SJCRH30 (cell line): ENCODE data around the gene BMP7. TPM values are rescaled to one million over a fixed set of nuclear protein-coding genes. Genes with fewer than 3 reads are reported as not detected.
"Not testable (repeated sequence)": the region's sequence is repeated elsewhere in the genome, so short reads cannot be mapped to it uniquely, and the experiment has no call there.

ENCODE experiments used
- DNase-seq, 2 experiments: peaks; one replicate each; pipeline ENCODE4 v3.0.0-alpha.2; 2015 to 2020
- H3K27ac ChIP-seq: fragments of 250-450 bp; sonication (Bioruptor Pico); 2 replicates; pipeline ENCODE4 v1.5.1; 2020; ENCODE audit warnings: mild to moderate bottlenecking, moderate library complexity
- H3K27me3 ChIP-seq: fragments of 250-450 bp; sonication (Bioruptor Pico); 2 replicates; pipeline ENCODE4 v1.5.1; 2020; ENCODE audit warnings: mild to moderate bottlenecking, moderate library complexity
- H3K36me3 ChIP-seq: fragments of 250-450 bp; sonication (Bioruptor Pico); 2 replicates; pipeline ENCODE4 v1.5.1; 2020; ENCODE audit warnings: mild to moderate bottlenecking, moderate library complexity
- H3K4me1 ChIP-seq: fragments of 250-450 bp; sonication (Bioruptor Pico); 2 replicates; pipeline ENCODE4 v1.5.1; 2020; ENCODE audit warnings: mild to moderate bottlenecking, moderate library complexity
- H3K4me3 ChIP-seq: fragments of 250-450 bp; sonication (Bioruptor Pico); 2 replicates; pipeline ENCODE4 v1.5.1; 2020; ENCODE audit warnings: mild to moderate bottlenecking, moderate library complexity
- H3K9me3 ChIP-seq: fragments of 250-450 bp; sonication (Bioruptor Pico); replicated peaks from 2 replicates; pipeline ENCODE4 v1.5.1; 2020; ENCODE audit warnings: mild to moderate bottlenecking, moderate library complexity
- total RNA-seq: library from RNA; depleted of rRNA; stranded (reverse); fragments of >200 nt; shearing (Covaris generic); gene quantifications from 2 replicates; pipeline ENCODE4 v1.2.3, GENCODE V29; 2014

BMP7 gene
- total RNA-seq, 1 experiment from 2014 or later, result 15.6 TPM

GRCh38 chr20:57293995-57294394 is 27.6 kb upstream of the BMP7 start:
- Histone ChIP-seq H3K4me1 (no peaks in the 10 kb centered on the region), H3K27ac (no peak overlapping the region), H3K36me3 (no peaks in the 10 kb centered on the region), H3K27me3 (peaks cover 44% of the 10 kb centered on the region), H3K9me3 (no peaks in the 10 kb centered on the region), H3K4me3 (no peak overlapping the region)
- DNase-seq, result no peak

GRCh38 chr20:57292611-57293010 is 26.2 kb upstream of the BMP7 start:
- no peak for DNase-seq
- Histone ChIP-seq H3K27me3 (peaks cover 58% of the 10 kb centered on the region), H3K27ac (no peak overlapping the region), H3K4me3 (no peak overlapping the region), H3K9me3 (no peaks in the 10 kb centered on the region), H3K36me3 (no peaks in the 10 kb centered on the region), H3K4me1 (no peaks in the 10 kb centered on the region)

- Histone ChIP-seq H3K4me3 (no peak overlapping the region), H3K9me3 (no peaks in the 10 kb centered on the region), H3K27me3 (peaks cover 67% of the 10 kb centered on the region), H3K36me3 (no peaks in the 10 kb centered on the region), H3K27ac (no peak overlapping the region), H3K4me1 (peaks cover 5% of the 10 kb centered on the region; the same call in 1 of the 2 replicates)
- DNase-seq, result no peak
Observed at GRCh38 chr20:57291694-57292093, 25.3 kb upstream of the BMP7 start.

GRCh38 chr20:57291003-57291402 is 24.6 kb upstream of the BMP7 start:
- peaks cover 72% of the 10 kb centered on the region for H3K27me3 ChIP-seq
- H3K36me3 ChIP-seq, result no peaks in the 10 kb centered on the region
- H3K4me3 ChIP-seq, result no peak overlapping the region
- no peak for DNase-seq
- H3K9me3 ChIP-seq, result no peaks in the 10 kb centered on the region
- peaks cover 5% of the 10 kb centered on the region; the same call in 1 of the 2 replicates for H3K4me1 ChIP-seq
- no peak overlapping the region for H3K27ac ChIP-seq

- Histone ChIP-seq H3K9me3 (no peaks in the 10 kb centered on the region), H3K4me1 (peaks cover 5% of the 10 kb centered on the region; the same call in 1 of the 2 replicates), H3K36me3 (no peaks in the 10 kb centered on the region), H3K27ac (no peak overlapping the region), H3K4me3 (no peak overlapping the region), H3K27me3 (peaks cover 68% of the 10 kb centered on the region)
- DNase-seq, result no peak
Observed at GRCh38 chr20:57290178-57290484, 23.7 kb upstream of the BMP7 start.

GRCh38 chr20:57289391-57290177 is 23.1 kb upstream of the BMP7 start:
- Histone ChIP-seq H3K4me3 (no peak overlapping the region), H3K27me3 (peaks cover 71% of the 10 kb centered on the region), H3K4me1 (peaks cover 5% of the 10 kb centered on the region; the same call in 1 of the 2 replicates)

GRCh38 chr20:57288651-57289277 is 22.3 kb upstream of the BMP7 start:
- peaks cover 72% of the 10 kb centered on the region for H3K27me3 ChIP-seq
- no peak for DNase-seq
- H3K9me3 ChIP-seq, result no peaks in the 10 kb centered on the region
- H3K4me3 ChIP-seq, result no peak overlapping the region
- no peak overlapping the region for H3K27ac ChIP-seq
- no peaks in the 10 kb centered on the region for H3K36me3 ChIP-seq
- H3K4me1 ChIP-seq, result peaks cover 7% of the 10 kb centered on the region; the same call in 1 of the 2 replicates

More at GRCh38 chr20:57289391-57290177, 23.1 kb upstream of the BMP7 start:
- Histone ChIP-seq H3K9me3 (no peaks in the 10 kb centered on the region), H3K27ac (no peak overlapping the region), H3K36me3 (no peaks in the 10 kb centered on the region)
- no peak for DNase-seq

- peaks cover 75% of the 10 kb centered on the region for H3K27me3 ChIP-seq
Observed at GRCh38 chr20:57287901-57288300, 21.5 kb upstream of the BMP7 start.

GRCh38 chr20:57287007-57287880 is 20.8 kb upstream of the BMP7 start:
- H3K36me3 ChIP-seq, result no peaks in the 10 kb centered on the region
- H3K9me3 ChIP-seq, result no peaks in the 10 kb centered on the region
- peak in 1 of 2 experiments; percentile 45 for DNase-seq
- peaks cover 76% of the 10 kb centered on the region for H3K27me3 ChIP-seq
- no peak overlapping the region; the same call in 1 of the 2 replicates for H3K4me3 ChIP-seq
- H3K4me1 ChIP-seq, result peaks cover 22% of the 10 kb centered on the region; the same call in 1 of the 2 replicates
- no peak overlapping the region for H3K27ac ChIP-seq

More at GRCh38 chr20:57287901-57288300, 21.5 kb upstream of the BMP7 start:
- DNase-seq, result no peak
- Histone ChIP-seq H3K9me3 (no peaks in the 10 kb centered on the region), H3K4me3 (no peak overlapping the region), H3K4me1 (peaks cover 16% of the 10 kb centered on the region; the same call in 1 of the 2 replicates), H3K27ac (no peak overlapping the region), H3K36me3 (no peaks in the 10 kb centered on the region)

- no peak overlapping the region for H3K27ac ChIP-seq
- no peaks in the 10 kb centered on the region for H3K36me3 ChIP-seq
- H3K4me1 ChIP-seq, result peaks cover 23% of the 10 kb centered on the region; the same call in 1 of the 2 replicates
- H3K27me3 ChIP-seq, result peaks cover 58% of the 10 kb centered on the region
- H3K9me3 ChIP-seq, result no peaks in the 10 kb centered on the region
- H3K4me3 ChIP-seq, result no peak overlapping the region
- no peak for DNase-seq
Observed at GRCh38 chr20:57283860-57284259, 17.4 kb upstream of the BMP7 start.

- Histone ChIP-seq H3K27ac (no peak overlapping the region), H3K27me3 (peaks cover 48% of the 10 kb centered on the region), H3K36me3 (no peaks in the 10 kb centered on the region), H3K9me3 (no peaks in the 10 kb centered on the region), H3K4me1 (peaks cover 23% of the 10 kb centered on the region; the same call in 1 of the 2 replicates), H3K4me3 (peak overlapping the region; percentile 4)
- DNase-seq, result peak; percentile 59 to 77
Observed at GRCh38 chr20:57282670-57283361, 16.4 kb upstream of the BMP7 start.

GRCh38 chr20:57281900-57282299 is 15.5 kb upstream of the BMP7 start:
- Histone ChIP-seq H3K36me3 (no peaks in the 10 kb centered on the region), H3K27ac (no peak overlapping the region), H3K27me3 (peaks cover 39% of the 10 kb centered on the region), H3K4me1 (peaks cover 18% of the 10 kb centered on the region; the same call in 1 of the 2 replicates), H3K9me3 (no peaks in the 10 kb centered on the region), H3K4me3 (no peak overlapping the region)
- DNase-seq, result no peak

GRCh38 chr20:57280221-57280620 is 13.8 kb upstream of the BMP7 start:
- Histone ChIP-seq H3K9me3 (no peaks in the 10 kb centered on the region), H3K27me3 (peaks cover 31% of the 10 kb centered on the region), H3K4me1 (peaks cover 18% of the 10 kb centered on the region; the same call in 1 of the 2 replicates), H3K4me3 (no peak overlapping the region), H3K36me3 (no peaks in the 10 kb centered on the region), H3K27ac (no peak overlapping the region)
- DNase-seq, result no peak

- H3K4me3 ChIP-seq, H3K27ac ChIP-seq, H3K36me3 ChIP-seq, DNase-seq, H3K9me3 ChIP-seq: not testable (repeated sequence)
- H3K27me3 ChIP-seq, result peaks cover 27% of the 10 kb centered on the region
- peaks cover 18% of the 10 kb centered on the region; the same call in 1 of the 2 replicates for H3K4me1 ChIP-seq
Observed at GRCh38 chr20:57279548-57279947, 13.1 kb upstream of the BMP7 start.
